ENCODE results near the gene TCAIM. TPM values are rescaled to one million over a fixed set of nuclear protein-coding genes. Genes with fewer than 3 reads are reported as not detected.

The TCAIM gene
- polyA plus RNA-seq, 1 donor from 2014 or later, result 38.1 TPM

GRCh38 chr3:44402548-44402947 lies 64.0 kb downstream of the TCAIM start:
- Histone ChIP-seq H3K9me3 (ENCODE audit: low read length) (no peaks in the 10 kb centered on the region), H3K27me3 (ENCODE audit: insufficient read depth, low read depth, low read length) (no peaks in the 10 kb centered on the region), H3K4me2 (ENCODE audit: low read length) (no peak overlapping the region), H3K27ac (ENCODE audit: low read length) (no peak overlapping the region), H3K9me2 (ENCODE audit: insufficient read depth, low read length) (no peaks in the 10 kb centered on the region), H3K79me2 (replicated peaks; ENCODE audit: insufficient read depth, low read length) (no peaks in the 10 kb centered on the region), H3K9ac (ENCODE audit: low read length) (no peak overlapping the region), H3K36me3 (ENCODE audit: insufficient read depth, low read length) (no peaks in the 10 kb centered on the region), H4K20me1 (ENCODE audit: insufficient read depth) (no peaks in the 10 kb centered on the region), H3K4me3 (ENCODE audit: low read length) (no peak overlapping the region), H2AFZ (ENCODE audit: low read depth, low read length) (no peak overlapping the region), H3F3A (ENCODE audit: insufficient read depth, low read length, poor library complexity, severe bottlenecking) (no peaks in the 10 kb centered on the region)
- TF ChIP-seq TAF1 (IDR thresholded peaks at IDR 0.05; ENCODE audit: low read depth), result no peak
- no peak for TF ChIP-seq POLR2AphosphoS5 (IDR thresholded peaks at IDR 0.05)
- TF ChIP-seq EP300 (conservative IDR thresholded peaks at IDR 0.05; ENCODE audit: poor library complexity, severe bottlenecking), result no peak
- no peak for TF ChIP-seq RAD21 (conservative IDR thresholded peaks at IDR 0.05)
- no peak for TF ChIP-seq CTCF (IDR thresholded peaks at IDR 0.05; ENCODE audit: poor library complexity, severe bottlenecking)
- TF ChIP-seq SMC3 (conservative IDR thresholded peaks at IDR 0.05; ENCODE audit: poor library complexity), result no peak
- no peak for TF ChIP-seq MXI1 (conservative IDR thresholded peaks at IDR 0.05; ENCODE audit: poor library complexity, severe bottlenecking)
- no peak for TF ChIP-seq REST (IDR thresholded peaks at IDR 0.05; ENCODE audit: borderline replicate concordance)
- TF ChIP-seq EZH2 (IDR thresholded peaks at IDR 0.05; ENCODE audit: borderline replicate concordance, insufficient read depth, low read length, poor library complexity, severe bottlenecking), result no peak

- Histone ChIP-seq H3K36me3 (ENCODE audit: insufficient read depth, low read length) (no peaks in the 10 kb centered on the region), H3K4me2 (ENCODE audit: low read length) (no peak overlapping the region), H3K9ac (ENCODE audit: low read length) (no peak overlapping the region), H3K79me2 (replicated peaks; ENCODE audit: insufficient read depth, low read length) (no peaks in the 10 kb centered on the region), H3F3A (ENCODE audit: insufficient read depth, low read length, poor library complexity, severe bottlenecking) (no peaks in the 10 kb centered on the region), H3K9me2 (ENCODE audit: insufficient read depth, low read length) (no peaks in the 10 kb centered on the region), H3K27ac (ENCODE audit: low read length) (no peak overlapping the region), H3K4me3 (ENCODE audit: low read length) (no peak overlapping the region), H2AFZ (ENCODE audit: low read depth, low read length) (no peak overlapping the region), H3K9me3 (ENCODE audit: low read length) (no peaks in the 10 kb centered on the region), H4K20me1 (ENCODE audit: insufficient read depth) (no peaks in the 10 kb centered on the region), H3K27me3 (ENCODE audit: insufficient read depth, low read depth, low read length) (no peaks in the 10 kb centered on the region)
- no peak for TF ChIP-seq EZH2 (IDR thresholded peaks at IDR 0.05; ENCODE audit: borderline replicate concordance, insufficient read depth, low read length, poor library complexity, severe bottlenecking)
- no peak for TF ChIP-seq SMC3 (conservative IDR thresholded peaks at IDR 0.05; ENCODE audit: poor library complexity)
- no peak for TF ChIP-seq TAF1 (IDR thresholded peaks at IDR 0.05; ENCODE audit: low read depth)
- no peak for TF ChIP-seq POLR2AphosphoS5 (IDR thresholded peaks at IDR 0.05)
- no peak for TF ChIP-seq CTCF (IDR thresholded peaks at IDR 0.05; ENCODE audit: poor library complexity, severe bottlenecking)
- TF ChIP-seq MXI1 (conservative IDR thresholded peaks at IDR 0.05; ENCODE audit: poor library complexity, severe bottlenecking), result no peak
- TF ChIP-seq RAD21 (conservative IDR thresholded peaks at IDR 0.05), result no peak
These were observed 71.3 kb downstream of the TCAIM start for GRCh38 chr3:44409640-44410410.

Measured in neural cell (in vitro differentiated cells).